K562 (cell line): ENCODE data around the gene ST3GAL5.

Experiments
- CCAR2 ChIP-seq: fragments of 200-400 bp; formaldehyde crosslinking; IDR thresholded peaks from 2 replicates; pipeline ENCODE4 v1.6.1; 2017; ENCODE audit warnings: mild to moderate bottlenecking, low read depth, low read length
- CTCF ChIP-seq, 3 experiments: IDR thresholded peaks in 2 of 3; conservative IDR thresholded peaks in 1 of 3; 2 replicates each; pipeline ENCODE4 v1.5.1; 2011 to 2012; ENCODE audit warnings: low read length in 3 of 3, mild to moderate bottlenecking in 3 of 3, control low read depth in 2 of 3, improper control_type of control experiment in 1 of 3, inconsistent platforms in 1 of 3, low read depth in 1 of 3, mixed read lengths in 1 of 3, moderate library complexity in 1 of 3; ENCODE audit not compliant: insufficient read depth in 2 of 3
- FOXK1 ChIP-seq: sonication (generic); formaldehyde crosslinking; IDR thresholded peaks from 2 replicates; pipeline ENCODE4 v1.8.0; 2022; ENCODE audit warnings: missing genetic modification reagents, mild to moderate bottlenecking, borderline replicate concordance
- KDM1A ChIP-seq, 2 experiments: fragments of 450-650 bp; IDR thresholded peaks; 2 replicates each; pipeline ENCODE4 v1.6.1; 2016; ENCODE audit warnings: mild to moderate bottlenecking in 2 of 2
- KLF6 ChIP-seq: fragments of 250-450 bp; sonication (Bioruptor Pico); IDR thresholded peaks from 2 replicates; pipeline ENCODE4 v1.4.0; 2020; ENCODE audit warnings: mild to moderate bottlenecking, moderate library complexity, borderline replicate concordance
- MTA1 ChIP-seq: fragments of 450-650 bp; IDR thresholded peaks from 2 replicates; pipeline ENCODE4 v1.6.1; 2017; ENCODE audit warnings: borderline replicate concordance
- ZBTB8A ChIP-seq: fragments of 450-650 bp; IDR thresholded peaks from 2 replicates; pipeline ENCODE4 v1.6.1; 2018; ENCODE audit warnings: mild to moderate bottlenecking, moderate library complexity; ENCODE audit not compliant: partially characterized antibody
- TF ChIP-seq, protein P1 (sequence below): sonication (generic); formaldehyde crosslinking; IDR thresholded peaks from 2 replicates; pipeline ENCODE4 v1.5.0; 2020; ENCODE audit warnings: missing genetic modification reagents
- TF ChIP-seq, protein P2 (sequence below): sonication (generic); formaldehyde crosslinking; IDR thresholded peaks from 2 replicates; pipeline ENCODE4 v1.8.0; 2022; ENCODE audit warnings: missing genetic modification reagents, mild to moderate bottlenecking, borderline replicate concordance

GRCh38 chr2:85935746-85936208, 47.0 kb upstream of the ST3GAL5 start:
- no peak for TF ChIP-seq ZBTB8A
- TF ChIP-seq, protein P1, sequence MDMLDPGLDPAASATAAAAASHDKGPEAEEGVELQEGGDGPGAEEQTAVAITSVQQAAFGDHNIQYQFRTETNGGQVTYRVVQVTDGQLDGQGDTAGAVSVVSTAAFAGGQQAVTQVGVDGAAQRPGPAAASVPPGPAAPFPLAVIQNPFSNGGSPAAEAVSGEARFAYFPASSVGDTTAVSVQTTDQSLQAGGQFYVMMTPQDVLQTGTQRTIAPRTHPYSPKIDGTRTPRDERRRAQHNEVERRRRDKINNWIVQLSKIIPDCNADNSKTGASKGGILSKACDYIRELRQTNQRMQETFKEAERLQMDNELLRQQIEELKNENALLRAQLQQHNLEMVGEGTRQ (CRISPR knock-in tag) = no peak
- TF ChIP-seq, protein P2, sequence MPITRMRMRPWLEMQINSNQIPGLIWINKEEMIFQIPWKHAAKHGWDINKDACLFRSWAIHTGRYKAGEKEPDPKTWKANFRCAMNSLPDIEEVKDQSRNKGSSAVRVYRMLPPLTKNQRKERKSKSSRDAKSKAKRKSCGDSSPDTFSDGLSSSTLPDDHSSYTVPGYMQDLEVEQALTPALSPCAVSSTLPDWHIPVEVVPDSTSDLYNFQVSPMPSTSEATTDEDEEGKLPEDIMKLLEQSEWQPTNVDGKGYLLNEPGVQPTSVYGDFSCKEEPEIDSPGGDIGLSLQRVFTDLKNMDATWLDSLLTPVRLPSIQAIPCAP = no peak
- no peak for TF ChIP-seq CCAR2
- TF ChIP-seq MTA1 = no peak
- no peak for TF ChIP-seq KLF6 (CRISPR knock-in tag)
- TF ChIP-seq FOXK1 (CRISPR knock-in tag) = no peak
- peak; percentile 77 to 80 for TF ChIP-seq KDM1A (IDR thresholded peaks at IDR 0.05)
- no peak for TF ChIP-seq CTCF (IDR thresholded peaks at IDR 0.05 in 2 of 3, conservative IDR thresholded peaks at IDR 0.05 in 1 of 3; ENCODE audit: insufficient read depth in 2 of 3, low read depth in 1 of 3, low read length in 3 of 3)
